ENCODE measurements around the gene FUT7.

The FUT7 gene

DNA sequence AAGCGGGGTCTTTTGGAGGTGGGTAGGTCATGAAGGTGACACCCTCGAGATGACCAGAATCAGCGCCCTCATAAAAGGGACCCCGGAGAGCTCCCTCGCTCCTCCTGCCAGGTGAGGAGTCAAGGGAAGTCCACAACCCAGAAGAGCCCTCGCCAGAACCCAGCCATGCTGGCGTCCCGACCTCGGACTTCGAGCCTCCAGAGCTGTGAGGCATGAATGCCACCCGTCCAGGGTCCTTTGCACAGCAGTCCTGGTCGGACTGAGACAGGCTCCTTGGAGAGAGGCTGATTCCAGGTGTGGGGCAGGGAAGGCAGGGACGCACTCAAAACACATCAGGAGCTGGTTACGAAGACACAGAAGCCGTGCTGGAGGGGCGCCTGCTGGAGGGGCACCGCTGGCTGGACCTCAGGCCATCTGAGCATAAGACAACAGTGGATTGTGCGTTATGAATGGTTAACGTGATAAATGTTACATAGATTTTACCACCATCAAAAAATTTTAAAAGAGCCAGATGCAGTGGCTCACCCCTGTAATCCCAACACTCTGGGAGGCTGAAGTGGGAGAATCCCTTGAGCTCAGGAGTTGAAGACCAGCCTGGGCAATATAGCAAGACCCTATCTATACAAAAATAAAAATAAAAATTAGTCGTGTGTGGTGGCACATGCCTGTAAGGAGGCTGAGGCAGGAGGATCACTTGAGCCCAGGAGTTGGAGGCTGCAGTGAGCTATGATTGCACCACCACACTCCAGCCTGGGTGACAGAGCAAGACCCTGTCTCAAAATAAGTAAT, 29.8 kb downstream of the FUT7 start:
- no peak overlapping the region for H3K27ac ChIP-seq (ENCODE audit: low read depth, low read length)
- TF ChIP-seq, protein P1, sequence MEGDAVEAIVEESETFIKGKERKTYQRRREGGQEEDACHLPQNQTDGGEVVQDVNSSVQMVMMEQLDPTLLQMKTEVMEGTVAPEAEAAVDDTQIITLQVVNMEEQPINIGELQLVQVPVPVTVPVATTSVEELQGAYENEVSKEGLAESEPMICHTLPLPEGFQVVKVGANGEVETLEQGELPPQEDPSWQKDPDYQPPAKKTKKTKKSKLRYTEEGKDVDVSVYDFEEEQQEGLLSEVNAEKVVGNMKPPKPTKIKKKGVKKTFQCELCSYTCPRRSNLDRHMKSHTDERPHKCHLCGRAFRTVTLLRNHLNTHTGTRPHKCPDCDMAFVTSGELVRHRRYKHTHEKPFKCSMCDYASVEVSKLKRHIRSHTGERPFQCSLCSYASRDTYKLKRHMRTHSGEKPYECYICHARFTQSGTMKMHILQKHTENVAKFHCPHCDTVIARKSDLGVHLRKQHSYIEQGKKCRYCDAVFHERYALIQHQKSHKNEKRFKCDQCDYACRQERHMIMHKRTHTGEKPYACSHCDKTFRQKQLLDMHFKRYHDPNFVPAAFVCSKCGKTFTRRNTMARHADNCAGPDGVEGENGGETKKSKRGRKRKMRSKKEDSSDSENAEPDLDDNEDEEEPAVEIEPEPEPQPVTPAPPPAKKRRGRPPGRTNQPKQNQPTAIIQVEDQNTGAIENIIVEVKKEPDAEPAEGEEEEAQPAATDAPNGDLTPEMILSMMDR (IDR thresholded peaks at IDR 0.05; ENCODE audit: insufficient read depth, low read length, poor library complexity, severe bottlenecking): no peak
- no peak for TF ChIP-seq EZH2phosphoT487 (conservative IDR thresholded peaks at IDR 0.05; ENCODE audit: low read length)
- no peak overlapping the region for H3K9ac ChIP-seq (ENCODE audit: low read length)
- H2AFZ ChIP-seq (ENCODE audit: low read depth, low read length, severe bottlenecking): no peak overlapping the region
- no peaks in the 10 kb centered on the region for H3K9me2 ChIP-seq (replicated peaks; ENCODE audit: insufficient read depth, low read length)
- H3K27me3 ChIP-seq (ENCODE audit: low read length): no peaks in the 10 kb centered on the region
- H3K36me3 ChIP-seq (ENCODE audit: low read length): no peaks in the 10 kb centered on the region
- no peaks in the 10 kb centered on the region for H3K9me3 ChIP-seq (ENCODE audit: insufficient read depth, low read length)
- no peak overlapping the region for H3K4me2 ChIP-seq (ENCODE audit: low read depth, low read length, poor library complexity, severe bottlenecking)
- H3F3A ChIP-seq (ENCODE audit: insufficient read depth): no peaks in the 10 kb centered on the region
- H3K4me3 ChIP-seq (ENCODE audit: insufficient read depth, low read length, poor library complexity, severe bottlenecking): no peak overlapping the region
- H3K79me2 ChIP-seq (ENCODE audit: insufficient read depth, low read length): no peaks in the 10 kb centered on the region
- no peaks in the 10 kb centered on the region for H4K20me1 ChIP-seq (ENCODE audit: low read depth, low read length)

DNA sequence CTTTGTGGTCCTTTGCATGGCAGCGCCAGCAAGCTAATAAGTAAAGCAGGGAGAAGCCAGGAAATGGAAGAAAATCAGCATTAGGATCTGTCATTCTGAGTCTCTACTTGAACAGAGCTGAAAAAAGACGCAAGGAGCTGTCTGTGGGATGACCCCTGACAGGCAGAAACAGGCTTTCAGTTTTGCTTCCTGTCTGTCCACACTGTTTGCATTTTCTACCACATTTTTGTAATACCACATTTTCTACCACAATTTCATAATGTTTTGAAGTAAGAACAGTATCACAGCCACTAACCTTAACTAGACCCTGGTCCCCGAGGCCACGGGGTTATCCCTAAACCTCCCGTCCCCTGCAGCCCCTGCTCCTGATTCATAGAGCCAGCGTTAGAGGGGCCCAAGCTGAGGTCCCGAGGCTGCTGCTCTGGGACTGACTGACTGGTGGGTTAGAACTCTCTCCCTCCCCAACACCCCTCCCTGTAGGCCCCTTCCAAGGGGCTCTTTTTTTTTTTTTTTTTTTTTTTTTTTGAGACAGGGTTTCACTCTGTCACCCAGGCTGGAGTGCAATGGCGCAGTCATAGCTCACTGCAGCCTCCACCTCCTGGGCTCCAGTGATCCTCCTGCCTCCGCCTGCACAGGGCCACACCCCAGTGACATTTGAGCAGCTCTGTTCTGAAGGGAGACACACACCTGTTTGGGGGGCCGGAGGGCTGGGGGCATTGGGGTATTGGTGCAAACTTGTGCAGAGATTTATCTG, 31.5 kb downstream of the FUT7 start:
- H3K36me3 ChIP-seq (ENCODE audit: low read length): no peaks in the 10 kb centered on the region
- H3K9me2 ChIP-seq (replicated peaks; ENCODE audit: insufficient read depth, low read length): no peaks in the 10 kb centered on the region
- H3K27ac ChIP-seq (ENCODE audit: low read depth, low read length): no peak overlapping the region
- TF ChIP-seq, protein P1 (IDR thresholded peaks at IDR 0.05; ENCODE audit: insufficient read depth, low read length, poor library complexity, severe bottlenecking): no peak
- no peak for TF ChIP-seq EZH2phosphoT487 (conservative IDR thresholded peaks at IDR 0.05; ENCODE audit: low read length)
- H4K20me1 ChIP-seq (ENCODE audit: low read depth, low read length): no peaks in the 10 kb centered on the region
- H3K79me2 ChIP-seq (ENCODE audit: insufficient read depth, low read length): no peaks in the 10 kb centered on the region
- H3F3A ChIP-seq (ENCODE audit: insufficient read depth): no peaks in the 10 kb centered on the region
- no peaks in the 10 kb centered on the region for H3K27me3 ChIP-seq (ENCODE audit: low read length)
- no peaks in the 10 kb centered on the region for H3K9me3 ChIP-seq (ENCODE audit: insufficient read depth, low read length)
- no peak overlapping the region for H3K9ac ChIP-seq (ENCODE audit: low read length)
- H2AFZ ChIP-seq (ENCODE audit: low read depth, low read length, severe bottlenecking): no peak overlapping the region
- H3K4me3 ChIP-seq (ENCODE audit: insufficient read depth, low read length, poor library complexity, severe bottlenecking): no peak overlapping the region
- peak overlapping the region; percentile 6 for H3K4me2 ChIP-seq (ENCODE audit: low read depth, low read length, poor library complexity, severe bottlenecking)

GRCh38 chr9:136997830-136998234, 34.1 kb downstream of the FUT7 start:
- Histone ChIP-seq H3K4me2 (ENCODE audit: low read depth, low read length, poor library complexity, severe bottlenecking) (no peak overlapping the region), H3K27ac (ENCODE audit: low read depth, low read length) (no peak overlapping the region), H3K9me3 (ENCODE audit: insufficient read depth, low read length) (no peaks in the 10 kb centered on the region), H3K27me3 (ENCODE audit: low read length) (no peaks in the 10 kb centered on the region), H3K4me3 (ENCODE audit: insufficient read depth, low read length, poor library complexity, severe bottlenecking) (no peak overlapping the region), H4K20me1 (ENCODE audit: low read depth, low read length) (no peaks in the 10 kb centered on the region), H3K9me2 (replicated peaks; ENCODE audit: insufficient read depth, low read length) (no peaks in the 10 kb centered on the region), H3K9ac (ENCODE audit: low read length) (no peak overlapping the region), H3F3A (ENCODE audit: insufficient read depth) (no peaks in the 10 kb centered on the region), H2AFZ (ENCODE audit: low read depth, low read length, severe bottlenecking) (no peak overlapping the region), H3K36me3 (ENCODE audit: low read length) (no peaks in the 10 kb centered on the region), H3K79me2 (ENCODE audit: insufficient read depth, low read length) (no peaks in the 10 kb centered on the region)
- no peak for TF ChIP-seq EZH2phosphoT487 (conservative IDR thresholded peaks at IDR 0.05; ENCODE audit: low read length)
- TF ChIP-seq, protein P1 (IDR thresholded peaks at IDR 0.05; ENCODE audit: insufficient read depth, low read length, poor library complexity, severe bottlenecking): no peak

Measured in SU-DHL-6 (cell line).